GM23338 (cell line): ENCODE results near the gene RINL. TPM values are rescaled to one million over a fixed set of nuclear protein-coding genes. Genes with fewer than 3 reads are reported as not detected.

Experiments
- ATAC-seq: fragments of 200-7000 bp; cut with Tn5 transposase; 3 replicates; pipeline ENCODE4 v1.9.1; 2020
- DNase-seq: peaks from one replicate; pipeline ENCODE4 v3.0.0-alpha.2; 2015; ENCODE audit warnings: low spot score
- H2AFZ ChIP-seq: fragments of 200-600 bp; sonication (generic); 2 replicates; pipeline ENCODE4 v1.8.0; 2016; ENCODE audit warnings: antibody characterized with exemption, mild to moderate bottlenecking, moderate library complexity
- H3F3A ChIP-seq: fragments of 200-600 bp; sonication (generic); replicated peaks from 2 replicates; pipeline ENCODE4 v1.8.0; 2017; ENCODE audit warnings: antibody characterized with exemption, mixed run types, low read depth
- H3K27ac ChIP-seq: fragments of 200-600 bp; sonication (generic); 2 replicates; pipeline ENCODE4 v1.6.1; 2016; ENCODE audit warnings: low read depth
- H3K27me3 ChIP-seq: fragments of 200-600 bp; sonication (generic); 2 replicates; pipeline ENCODE4 v1.8.0; 2016; ENCODE audit warnings: mild to moderate bottlenecking, mixed run types, moderate library complexity; ENCODE audit not compliant: insufficient read depth
- H3K36me3 ChIP-seq: fragments of 200-600 bp; sonication (generic); 2 replicates; pipeline ENCODE4 v1.8.0; 2016; ENCODE audit warnings: mild to moderate bottlenecking; ENCODE audit not compliant: insufficient read depth
- H3K4me1 ChIP-seq: fragments of 200-600 bp; sonication (generic); 2 replicates; pipeline ENCODE4 v1.8.0; 2016; ENCODE audit warnings: mild to moderate bottlenecking, moderate library complexity; ENCODE audit not compliant: insufficient read depth
- H3K4me2 ChIP-seq: fragments of 200-600 bp; sonication (generic); 2 replicates; pipeline ENCODE4 v1.7.1; 2017; ENCODE audit warnings: mixed run types
- H3K4me3 ChIP-seq: fragments of 200-600 bp; sonication (generic); 2 replicates; pipeline ENCODE4 v1.6.1; 2016; ENCODE audit warnings: mixed run types
- H3K79me2 ChIP-seq: fragments of 200-600 bp; sonication (generic); replicated peaks from 2 replicates; pipeline ENCODE4 v1.8.0; 2017; ENCODE audit warnings: mild to moderate bottlenecking; ENCODE audit not compliant: insufficient read depth
- H3K9me2 ChIP-seq: fragments of 200-600 bp; sonication (generic); 2 replicates; pipeline ENCODE4 v1.8.0; 2017; ENCODE audit not compliant: insufficient read depth
- H4K20me1 ChIP-seq: fragments of 200-600 bp; sonication (generic); replicated peaks from 2 replicates; pipeline ENCODE4 v1.8.0; 2017; ENCODE audit warnings: mild to moderate bottlenecking; ENCODE audit not compliant: insufficient read depth
- H3K27ac Mint-ChIP-seq: 2 replicates; pipeline ENCODE4 v1.8.0; 2020; ENCODE audit warnings: inconsistent platforms, mild to moderate bottlenecking, moderate library complexity, mixed read lengths
- H3K27me3 Mint-ChIP-seq: 3 replicates; pipeline ENCODE4 v1.8.0; 2022; ENCODE audit warnings: low read depth, mild to moderate bottlenecking, moderate library complexity, mixed read lengths, inconsistent platforms; ENCODE audit not compliant: insufficient read depth, poor library complexity
- H3K36me3 Mint-ChIP-seq: 3 replicates; pipeline ENCODE4 v1.8.0; 2021; ENCODE audit warnings: low read depth, mild to moderate bottlenecking, inconsistent platforms, moderate library complexity, mixed read lengths
- H3K4me1 Mint-ChIP-seq: 3 replicates; pipeline ENCODE4 v1.8.0; 2020; ENCODE audit warnings: mild to moderate bottlenecking, inconsistent platforms, mixed read lengths
- H3K4me3 Mint-ChIP-seq: 3 replicates; pipeline ENCODE4 v1.8.0; 2021; ENCODE audit warnings: moderate library complexity, mild to moderate bottlenecking, inconsistent platforms, mixed read lengths
- H3K9me3 Mint-ChIP-seq: 3 replicates; pipeline ENCODE4 v1.8.0; 2020; ENCODE audit warnings: moderate library complexity, mild to moderate bottlenecking, inconsistent platforms, mixed read lengths
- CREB1 ChIP-seq: fragments of 250-450 bp; sonication (Bioruptor Pico); IDR thresholded peaks from 2 replicates; pipeline ENCODE4 v1.5.0; 2020; ENCODE audit warnings: low read depth, mild to moderate bottlenecking, moderate library complexity
- CTCF ChIP-seq, 2 experiments: fragments of 200-600 bp in 1 of 2; sonication (generic) in 1 of 2; conservative IDR thresholded peaks; 2 replicates each; pipeline versions ENCODE4 v1.5.1 to v1.6.1; 2016 to 2017; ENCODE audit warnings: antibody characterized with exemption in 2 of 2, low read depth in 2 of 2, mild to moderate bottlenecking in 2 of 2, moderate library complexity in 1 of 2
- ETS1 ChIP-seq: IDR thresholded peaks from 2 replicates; pipeline ENCODE4 v1.6.1; 2016; ENCODE audit warnings: antibody characterized with exemption
- NANOG ChIP-seq: IDR thresholded peaks from 2 replicates; pipeline ENCODE4 v1.6.1; 2016; ENCODE audit warnings: antibody characterized with exemption, borderline replicate concordance
- POLR2AphosphoS5 ChIP-seq: IDR thresholded peaks from 2 replicates; pipeline ENCODE4 v1.6.1; 2016; ENCODE audit warnings: antibody characterized with exemption, low read depth
- STAT1 ChIP-seq: IDR thresholded peaks from one replicate; pipeline ENCODE4 v1.6.1; 2016; ENCODE audit warnings: antibody characterized with exemption; ENCODE audit not compliant: unreplicated experiment
- ZNF114 ChIP-seq: fragments of 250-450 bp; sonication (Bioruptor Pico); IDR thresholded peaks from 2 replicates; pipeline ENCODE4 v1.5.0; 2020; ENCODE audit warnings: mild to moderate bottlenecking, moderate library complexity
- ZNF331 ChIP-seq: fragments of 250-450 bp; sonication (Bioruptor Pico); IDR thresholded peaks from 2 replicates; pipeline ENCODE4 v1.5.0; 2020; ENCODE audit warnings: low read depth, mild to moderate bottlenecking, moderate library complexity
- ZNF462 ChIP-seq: fragments of 250-450 bp; sonication (Bioruptor Pico); IDR thresholded peaks from 2 replicates; pipeline ENCODE4 v1.5.0; 2020; ENCODE audit warnings: mild to moderate bottlenecking, moderate library complexity
- polyA plus RNA-seq: library from polyadenylated mRNA; unstranded; fragments of >200 nt; fragmentation: Nextera tagmentation; extraction: Ambion mirVana; gene quantifications from 2 replicates; pipeline ENCODE4 v1.2.1, GENCODE V29; 2016
- total RNA-seq: library from RNA; depleted of rRNA; stranded (reverse); fragments of >200 nt; shearing (Covaris generic); gene quantifications from 2 replicates; pipeline ENCODE4 v1.2.3, GENCODE V29; 2014

The RINL gene
- total and polyA plus RNA-seq, 2 experiments from 2014 or later: 11.2 to 21.4 TPM

- no peaks in the 10 kb centered on the region for H3K79me2 ChIP-seq
- no peaks in the 10 kb centered on the region for H3F3A ChIP-seq
- peaks cover 3% of the 10 kb centered on the region; the same call in 1 of the 2 replicates for H3K27me3 ChIP-seq
- no peaks in the 10 kb centered on the region; the same call in 2 of the 3 replicates for H3K36me3 Mint-ChIP-seq
- no peak overlapping the region for H3K27ac ChIP-seq
- no peaks in the 10 kb centered on the region for H3K9me3 Mint-ChIP-seq
- peaks cover 27% of the 10 kb centered on the region for H3K4me1 Mint-ChIP-seq
- H3K4me2 ChIP-seq: no peak overlapping the region
- H3K4me3 ChIP-seq: no peak overlapping the region
- no peak overlapping the region for H3K27ac Mint-ChIP-seq
- no peaks in the 10 kb centered on the region for H3K36me3 ChIP-seq
- H3K4me3 Mint-ChIP-seq: no peak overlapping the region
- H2AFZ ChIP-seq: no peak overlapping the region
- DNase-seq (no peak), ATAC-seq (no peak; the same call in 2 of the 3 replicates)
- peaks cover 4% of the 10 kb centered on the region for H3K27me3 Mint-ChIP-seq
- TF ChIP-seq NANOG: no peak
- no peak for TF ChIP-seq CTCF (conservative IDR thresholded peaks at IDR 0.05; ENCODE audit: low read depth in 2 of 2)
- TF ChIP-seq STAT1: no peak
- no peak for TF ChIP-seq ETS1
- no peak for TF ChIP-seq CREB1 (CRISPR knock-in tag)
- TF ChIP-seq ZNF331 (CRISPR knock-in tag): no peak
- no peak for TF ChIP-seq POLR2AphosphoS5
- TF ChIP-seq ZNF462: no peak
- no peak for TF ChIP-seq ZNF114 (CRISPR knock-in tag)
- peaks cover 17% of the 10 kb centered on the region for H3K4me1 ChIP-seq
- no peaks in the 10 kb centered on the region for H3K9me2 ChIP-seq
- H4K20me1 ChIP-seq: no peaks in the 10 kb centered on the region
Observed at GRCh38 chr19:38880882-38881609, 3.0 kb upstream of the RINL start.
